Liver (tissue), 3 donors: Measurements from ENCODE around the gene KLK12.

Experiments used
- GABPA ChIP-seq, 2 donors: IDR thresholded peaks in 1 of 2; conservative IDR thresholded peaks in 1 of 2; 2 replicates each; pipeline ENCODE4 v1.6.1; 2016; ENCODE audit warnings: antibody characterized with exemption in 2 of 2, mild to moderate bottlenecking in 1 of 2, moderate library complexity in 1 of 2
- JUND ChIP-seq, 2 donors: IDR thresholded peaks; 2 replicates each; pipeline ENCODE4 v1.6.1; 2016; ENCODE audit warnings: antibody characterized with exemption in 2 of 2
- TAF1 ChIP-seq: conservative IDR thresholded peaks from 2 replicates; pipeline ENCODE4 v1.6.1; 2016; ENCODE audit warnings: antibody characterized with exemption, mild to moderate bottlenecking
- YY1 ChIP-seq: IDR thresholded peaks from 2 replicates; pipeline ENCODE4 v1.6.1; 2016; ENCODE audit warnings: antibody characterized with exemption, mild to moderate bottlenecking
- TF ChIP-seq, protein P1 (sequence below): IDR thresholded peaks from 2 replicates; pipeline ENCODE4 v1.6.1; 2016; ENCODE audit warnings: antibody characterized with exemption
- TF ChIP-seq, protein P2 (sequence below): fragments of 150-350 bp; IDR thresholded peaks from 2 replicates; pipeline ENCODE4 v1.5.1; 2017; ENCODE audit warnings: improper control_type of control experiment, low read depth, low read length; ENCODE audit not compliant: missing input control
- donor health status: healthy.
- donor health status: healthy.

DNA sequence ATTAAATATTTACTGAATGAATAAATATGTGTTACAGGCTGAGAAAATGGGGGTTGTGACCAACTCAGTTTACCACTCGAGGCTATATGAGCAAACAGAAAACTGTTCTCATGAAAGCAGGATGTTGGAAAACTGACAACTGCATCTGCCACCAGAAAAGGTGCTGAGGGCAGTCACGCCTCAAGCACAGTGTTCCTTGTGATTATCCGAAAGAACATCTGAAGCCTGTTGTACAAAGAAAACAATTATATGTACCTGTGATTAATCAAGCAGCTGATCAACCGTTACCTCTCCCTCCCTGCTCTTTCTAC lies 36.2 kb upstream of the KLK12 start:
- TF ChIP-seq, protein P1, sequence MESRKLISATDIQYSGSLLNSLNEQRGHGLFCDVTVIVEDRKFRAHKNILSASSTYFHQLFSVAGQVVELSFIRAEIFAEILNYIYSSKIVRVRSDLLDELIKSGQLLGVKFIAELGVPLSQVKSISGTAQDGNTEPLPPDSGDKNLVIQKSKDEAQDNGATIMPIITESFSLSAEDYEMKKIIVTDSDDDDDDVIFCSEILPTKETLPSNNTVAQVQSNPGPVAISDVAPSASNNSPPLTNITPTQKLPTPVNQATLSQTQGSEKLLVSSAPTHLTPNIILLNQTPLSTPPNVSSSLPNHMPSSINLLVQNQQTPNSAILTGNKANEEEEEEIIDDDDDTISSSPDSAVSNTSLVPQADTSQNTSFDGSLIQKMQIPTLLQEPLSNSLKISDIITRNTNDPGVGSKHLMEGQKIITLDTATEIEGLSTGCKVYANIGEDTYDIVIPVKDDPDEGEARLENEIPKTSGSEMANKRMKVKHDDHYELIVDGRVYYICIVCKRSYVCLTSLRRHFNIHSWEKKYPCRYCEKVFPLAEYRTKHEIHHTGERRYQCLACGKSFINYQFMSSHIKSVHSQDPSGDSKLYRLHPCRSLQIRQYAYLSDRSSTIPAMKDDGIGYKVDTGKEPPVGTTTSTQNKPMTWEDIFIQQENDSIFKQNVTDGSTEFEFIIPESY: no peak
- TF ChIP-seq, protein P2, sequence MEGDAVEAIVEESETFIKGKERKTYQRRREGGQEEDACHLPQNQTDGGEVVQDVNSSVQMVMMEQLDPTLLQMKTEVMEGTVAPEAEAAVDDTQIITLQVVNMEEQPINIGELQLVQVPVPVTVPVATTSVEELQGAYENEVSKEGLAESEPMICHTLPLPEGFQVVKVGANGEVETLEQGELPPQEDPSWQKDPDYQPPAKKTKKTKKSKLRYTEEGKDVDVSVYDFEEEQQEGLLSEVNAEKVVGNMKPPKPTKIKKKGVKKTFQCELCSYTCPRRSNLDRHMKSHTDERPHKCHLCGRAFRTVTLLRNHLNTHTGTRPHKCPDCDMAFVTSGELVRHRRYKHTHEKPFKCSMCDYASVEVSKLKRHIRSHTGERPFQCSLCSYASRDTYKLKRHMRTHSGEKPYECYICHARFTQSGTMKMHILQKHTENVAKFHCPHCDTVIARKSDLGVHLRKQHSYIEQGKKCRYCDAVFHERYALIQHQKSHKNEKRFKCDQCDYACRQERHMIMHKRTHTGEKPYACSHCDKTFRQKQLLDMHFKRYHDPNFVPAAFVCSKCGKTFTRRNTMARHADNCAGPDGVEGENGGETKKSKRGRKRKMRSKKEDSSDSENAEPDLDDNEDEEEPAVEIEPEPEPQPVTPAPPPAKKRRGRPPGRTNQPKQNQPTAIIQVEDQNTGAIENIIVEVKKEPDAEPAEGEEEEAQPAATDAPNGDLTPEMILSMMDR: no peak
- no peak for TF ChIP-seq TAF1
- TF ChIP-seq JUND (IDR thresholded peaks at IDR 0.05): no peak
- TF ChIP-seq YY1: no peak
- TF ChIP-seq GABPA (IDR thresholded peaks at IDR 0.05 in 1 of 2, conservative IDR thresholded peaks at IDR 0.05 in 1 of 2): no peak
